Adrenal gland (tissue), 5 donors: ENCODE results near the gene RCAN1.

Source experiments
- POLR2A ChIP-seq, 2 donors: fragments of 450-650 bp; IDR thresholded peaks; one replicate each; pipeline ENCODE4 v1.6.1; 2017; ENCODE audit warnings: antibody characterized with exemption in 2 of 2, mild to moderate bottlenecking in 2 of 2, moderate library complexity in 1 of 2
- TF ChIP-seq, protein P1 (sequence below), 6 experiments: fragments of 450-650 bp in 4 of 6; fragments of 200-600 bp in 2 of 6; sonication (generic) in 1 of 6; IDR thresholded peaks; 1 replicate in 5 of 6; 2 replicates in 1 of 6; pipeline versions ENCODE4 v1.5.1 to v1.8.0; 2016 to 2021; ENCODE audit warnings: antibody characterized with exemption in 6 of 6, mild to moderate bottlenecking in 2 of 6, moderate library complexity in 1 of 6
- donor health status: DM: no; HTN: no; CAD: no.

DNA sequence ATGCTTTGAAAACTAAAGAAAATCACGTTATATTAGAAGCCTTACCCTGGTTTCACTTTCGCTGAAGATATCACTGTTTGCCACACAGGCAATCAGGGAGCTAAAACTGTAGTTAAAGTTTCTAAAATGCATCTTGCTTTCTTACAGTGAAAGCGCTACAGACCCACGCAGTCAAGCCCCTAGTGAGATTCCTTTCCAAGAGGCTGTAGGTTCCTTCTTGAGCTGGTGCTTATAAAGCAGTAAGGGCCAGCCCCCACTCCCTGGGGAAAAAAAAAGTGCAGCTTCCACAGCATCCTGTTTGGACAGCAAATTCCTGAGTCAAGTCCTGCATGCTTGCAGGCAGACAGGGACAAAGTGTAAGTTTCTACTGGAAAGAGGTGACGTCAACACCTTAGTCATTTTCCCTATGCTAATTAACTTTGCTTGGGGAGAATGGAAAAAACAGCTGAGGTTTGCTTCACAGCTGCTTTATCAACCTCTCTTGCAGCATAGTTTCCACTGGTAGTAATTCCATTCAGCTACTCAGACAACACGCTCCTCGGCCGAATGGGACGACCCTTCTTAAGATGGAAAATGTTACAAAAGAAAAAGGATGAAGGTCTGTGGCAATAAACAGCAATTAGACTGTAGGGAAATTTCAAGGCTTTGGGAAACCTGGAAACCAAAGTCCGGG lies 88.2 kb downstream of the RCAN1 start:
- TF ChIP-seq, protein P1, sequence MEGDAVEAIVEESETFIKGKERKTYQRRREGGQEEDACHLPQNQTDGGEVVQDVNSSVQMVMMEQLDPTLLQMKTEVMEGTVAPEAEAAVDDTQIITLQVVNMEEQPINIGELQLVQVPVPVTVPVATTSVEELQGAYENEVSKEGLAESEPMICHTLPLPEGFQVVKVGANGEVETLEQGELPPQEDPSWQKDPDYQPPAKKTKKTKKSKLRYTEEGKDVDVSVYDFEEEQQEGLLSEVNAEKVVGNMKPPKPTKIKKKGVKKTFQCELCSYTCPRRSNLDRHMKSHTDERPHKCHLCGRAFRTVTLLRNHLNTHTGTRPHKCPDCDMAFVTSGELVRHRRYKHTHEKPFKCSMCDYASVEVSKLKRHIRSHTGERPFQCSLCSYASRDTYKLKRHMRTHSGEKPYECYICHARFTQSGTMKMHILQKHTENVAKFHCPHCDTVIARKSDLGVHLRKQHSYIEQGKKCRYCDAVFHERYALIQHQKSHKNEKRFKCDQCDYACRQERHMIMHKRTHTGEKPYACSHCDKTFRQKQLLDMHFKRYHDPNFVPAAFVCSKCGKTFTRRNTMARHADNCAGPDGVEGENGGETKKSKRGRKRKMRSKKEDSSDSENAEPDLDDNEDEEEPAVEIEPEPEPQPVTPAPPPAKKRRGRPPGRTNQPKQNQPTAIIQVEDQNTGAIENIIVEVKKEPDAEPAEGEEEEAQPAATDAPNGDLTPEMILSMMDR (IDR thresholded peaks at IDR 0.05) = no peak
- peak; percentile 55 to 83 for TF ChIP-seq POLR2A (IDR thresholded peaks at IDR 0.05)
